ENCODE results near the gene FBXL16.

FBXL16 gene

GRCh38 chr16:684071-684794 is 21.4 kb downstream of the FBXL16 start, which contains the start of gene JMJD8:
JMJD8 (minus strand) TSS chr16:684334; CDS start chr16:684319, 15 bp downstream.
- TF ChIP-seq REST (IDR thresholded peaks at IDR 0.05; ENCODE audit: insufficient replicate concordance, low read depth) (no peak), GABPA (IDR thresholded peaks at IDR 0.05; ENCODE audit: low read depth) (peak; percentile 93), SPI1 (IDR thresholded peaks at IDR 0.05; ENCODE audit: borderline replicate concordance, low read depth) (peak; percentile 25; the same call in 1 of the 2 replicates), POLR2AphosphoS5 (IDR thresholded peaks at IDR 0.05; ENCODE audit: low read depth) (peak; percentile 62), CTCF (IDR thresholded peaks at IDR 0.05; ENCODE audit: insufficient read depth, low read length) (no peak)
- Histone ChIP-seq H3K27me3 (ENCODE audit: insufficient read depth, poor library complexity, severe bottlenecking) (no peaks in the 10 kb centered on the region), H3K27ac (replicated peaks) (peak within 1 kb of the TSS; percentile 96), H3K4me3 (replicated peaks; ENCODE audit: insufficient read depth, low read length) (peak within 1 kb of the TSS; percentile 47)
- peak; percentile 93 to 99 for DNase-seq (ENCODE audit: low read depth in 1 of 2, low spot score in 1 of 2)

GRCh38 chr16:683396-684070 is 22.1 kb downstream of the FBXL16 start:
- DNase-seq (ENCODE audit: low read depth in 1 of 2, low spot score in 1 of 2): no peak
- TF ChIP-seq SPI1 (IDR thresholded peaks at IDR 0.05; ENCODE audit: borderline replicate concordance, low read depth): no peak
- TF ChIP-seq REST (IDR thresholded peaks at IDR 0.05; ENCODE audit: insufficient replicate concordance, low read depth): no peak
- TF ChIP-seq POLR2AphosphoS5 (IDR thresholded peaks at IDR 0.05; ENCODE audit: low read depth): peak; percentile 68; the same call in 1 of the 2 replicates
- Histone ChIP-seq H3K4me3 (replicated peaks; ENCODE audit: insufficient read depth, low read length) (peak overlapping the region; percentile 47), H3K27me3 (ENCODE audit: insufficient read depth, poor library complexity, severe bottlenecking) (no peaks in the 10 kb centered on the region), H3K27ac (replicated peaks) (peak overlapping the region; percentile 70)

GRCh38 chr16:682493-683395 is 22.9 kb downstream of the FBXL16 start:
- DNase-seq (ENCODE audit: low read depth in 1 of 2, low spot score in 1 of 2): no peak
- Histone ChIP-seq H3K27ac (replicated peaks) (peak overlapping the region; percentile 70), H3K27me3 (ENCODE audit: insufficient read depth, poor library complexity, severe bottlenecking) (no peaks in the 10 kb centered on the region), H3K4me3 (replicated peaks; ENCODE audit: insufficient read depth, low read length) (peak overlapping the region; percentile 47)
- TF ChIP-seq REST (IDR thresholded peaks at IDR 0.05; ENCODE audit: insufficient replicate concordance, low read depth) (no peak), SPI1 (IDR thresholded peaks at IDR 0.05; ENCODE audit: borderline replicate concordance, low read depth) (no peak), GABPA (IDR thresholded peaks at IDR 0.05; ENCODE audit: low read depth) (no peak), POLR2AphosphoS5 (IDR thresholded peaks at IDR 0.05; ENCODE audit: low read depth) (no peak), CTCF (IDR thresholded peaks at IDR 0.05; ENCODE audit: insufficient read depth, low read length) (no peak)

Measured in HL-60 (cell line).